Central memory CD4-positive, alpha-beta T cell (primary cell): ENCODE results near the gene MIR17HG.
"Not testable (repeated sequence)": the region's sequence is repeated elsewhere in the genome, so short reads cannot be mapped to it uniquely, and the experiment has no call there.

Experiments used
- DNase-seq: peaks from one replicate; pipeline ENCODE4 v3.0.0; 2022
- total RNA-seq, 3 experiments: gene quantifications; one replicate each; lab custom pipeline; 2026; lab: John Stamatoyannopoulos, UW

Gene MIR17HG
- 30.1 to 66.5 (median 57.3) reads per million in 3 experiments for total RNA-seq

DNA sequence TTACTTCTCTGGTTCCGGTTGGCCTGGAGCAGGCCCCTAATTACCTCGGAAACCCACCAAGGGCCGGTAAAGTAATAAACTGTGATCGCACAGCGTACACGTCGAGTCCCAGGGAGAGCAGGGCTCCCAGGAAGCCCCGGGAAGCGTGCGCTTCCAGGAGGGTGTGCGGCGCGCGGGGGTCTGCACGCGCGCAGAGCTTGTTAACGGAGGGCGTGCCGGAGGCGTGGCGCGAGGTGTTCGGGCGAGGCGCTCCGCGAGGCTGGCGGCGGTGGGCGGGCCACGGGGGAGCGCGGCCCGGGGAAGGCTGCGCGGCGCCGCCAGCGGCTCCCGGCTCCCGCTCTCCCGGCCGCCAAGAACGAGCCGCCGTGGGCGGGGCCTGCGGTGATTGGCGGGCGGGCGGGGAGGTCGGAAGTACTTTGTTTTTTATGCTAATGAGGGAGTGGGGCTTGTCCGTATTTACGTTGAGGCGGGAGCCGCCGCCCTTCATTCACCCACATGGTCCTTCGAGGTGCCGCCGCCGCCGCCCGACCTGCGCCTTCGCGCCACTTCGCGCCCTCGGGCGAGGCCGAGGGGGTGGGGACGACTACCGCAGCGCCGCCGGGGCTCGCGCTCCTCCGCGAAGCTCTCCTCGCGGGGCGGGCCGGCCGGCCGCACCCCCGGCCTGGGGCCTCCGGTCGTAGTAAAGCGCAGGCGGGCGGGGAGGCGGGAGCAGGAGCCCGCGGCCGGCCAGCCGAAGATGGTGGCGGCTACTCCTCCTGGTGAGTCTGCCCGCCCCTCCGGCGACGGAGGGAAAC lies at the start of gene MIR17HG:
Gene MIR17HG (plus strand): TSS at position 486 of the 794 bp plus-strand sequence.
- DNase-seq = peak; percentile 83

DNA sequence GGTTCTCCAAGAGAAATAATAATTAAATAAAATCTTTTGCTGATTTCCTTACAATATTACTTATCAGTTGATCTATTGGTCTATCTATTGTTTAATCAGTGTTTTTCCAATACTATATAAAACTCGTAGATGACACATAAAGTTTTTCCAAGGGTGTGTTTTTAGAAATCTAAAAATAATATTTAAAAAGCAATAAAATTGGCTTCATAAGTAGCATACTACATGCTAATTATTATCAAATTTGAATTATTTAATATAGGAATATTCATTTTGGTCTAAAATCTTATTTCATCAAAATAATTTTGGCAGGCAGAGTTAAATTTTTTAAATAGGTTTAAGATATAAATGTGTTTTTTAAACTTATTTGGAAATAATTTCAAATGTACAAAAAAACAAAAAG lies 49.4 kb upstream of the MIR17HG start:
- DNase-seq = no peak

DNA sequence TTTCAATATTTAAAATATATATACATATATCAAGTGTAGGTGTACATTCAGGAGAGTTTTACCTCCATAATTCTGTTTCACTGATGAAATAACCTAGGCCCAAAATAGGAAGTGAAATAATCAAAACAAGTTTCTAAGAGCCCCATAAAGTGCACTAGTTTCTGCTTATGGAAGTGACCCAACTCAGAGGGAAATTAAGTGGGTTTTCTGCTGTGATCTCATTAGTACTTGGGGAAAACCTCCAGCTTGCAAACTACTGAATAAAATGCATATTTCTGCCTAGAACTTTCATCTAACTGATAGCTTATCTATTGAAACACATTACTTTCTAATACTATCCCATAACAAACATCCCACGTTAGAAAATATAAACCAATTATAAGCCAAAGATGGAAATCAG lies 45.4 kb upstream of the MIR17HG start:
- DNase-seq = no peak

DNA sequence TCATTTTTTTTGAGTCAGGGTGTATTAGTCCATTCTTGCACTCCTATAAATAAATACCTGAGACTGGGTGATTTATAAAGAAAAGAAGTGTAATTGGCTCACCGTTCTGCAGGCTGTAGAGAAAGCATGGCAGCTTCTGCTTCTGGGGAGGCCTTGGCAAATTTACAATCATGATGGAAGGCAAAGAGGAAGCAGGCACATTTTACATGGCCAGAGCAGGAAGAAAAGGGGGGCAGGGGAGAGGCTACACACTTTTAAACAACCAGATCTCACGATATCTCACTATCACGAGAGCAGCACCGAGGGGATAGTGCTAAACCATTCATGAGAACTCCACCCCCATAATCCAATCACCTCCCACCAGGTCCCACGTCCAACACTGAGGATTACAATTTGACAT lies 44.5 kb upstream of the MIR17HG start:
- no peak for DNase-seq

DNA sequence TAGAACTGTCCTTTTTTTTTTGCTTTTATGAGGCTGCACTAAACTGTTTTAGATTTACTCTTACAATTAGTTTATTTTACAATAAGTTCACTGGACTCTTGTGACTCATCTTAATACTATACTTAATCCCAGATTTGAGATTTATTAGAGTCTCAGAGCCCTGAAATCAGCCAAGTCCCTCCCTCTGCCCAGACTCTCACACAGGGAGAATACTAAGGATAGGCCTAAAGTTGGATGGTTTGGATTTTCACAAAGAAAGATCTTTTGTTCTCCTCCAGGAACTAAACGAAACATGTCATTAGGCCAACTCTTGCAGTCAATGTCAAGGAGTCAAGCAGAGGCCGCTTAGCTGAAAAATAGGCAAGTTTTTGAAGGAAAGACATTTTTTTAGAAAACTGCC lies 42.7 kb upstream of the MIR17HG start:
- DNase-seq = no peak

DNA sequence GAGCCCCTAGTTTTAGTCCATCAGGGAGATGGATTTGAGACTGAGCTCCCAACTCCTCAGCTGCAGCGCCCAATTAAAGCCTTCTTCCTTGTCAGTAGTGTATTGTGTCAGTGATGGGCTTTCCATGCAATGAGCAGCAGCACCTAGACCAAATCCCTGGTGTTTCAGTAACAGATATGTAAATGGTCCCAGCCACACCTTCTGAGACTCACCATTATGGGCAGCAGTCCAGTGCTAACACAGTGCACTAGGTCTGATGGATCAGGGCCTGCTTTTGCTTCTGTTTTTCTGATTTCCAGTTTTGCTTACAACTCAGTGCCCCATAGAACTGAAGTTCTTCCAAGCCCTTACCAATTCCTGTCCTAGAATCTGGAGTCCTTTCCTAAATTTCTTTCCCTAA lies 41.8 kb upstream of the MIR17HG start:
- DNase-seq = no peak

GRCh38 chr13:91307887-91308286 lies 39.6 kb upstream of the MIR17HG start:
- no peak for DNase-seq

DNA sequence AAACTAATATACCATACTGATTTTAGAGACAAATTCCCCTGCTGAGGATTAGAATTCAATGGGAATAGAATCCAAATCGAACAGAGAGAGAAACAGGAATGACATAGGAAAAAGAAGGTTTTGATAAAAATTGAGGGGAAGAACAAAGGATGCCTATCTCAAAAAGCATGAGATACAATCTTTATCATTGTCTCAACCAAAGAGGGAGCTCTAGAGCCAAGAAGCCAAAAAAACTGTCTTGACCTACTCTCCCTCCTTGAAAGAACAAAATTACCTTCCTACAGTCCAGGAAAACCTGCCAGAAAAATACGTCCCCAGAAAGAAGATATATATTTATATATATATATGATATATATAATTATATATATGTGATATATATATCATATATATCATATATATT lies 39.2 kb upstream of the MIR17HG start:
- no peak for DNase-seq

GRCh38 chr13:91311491-91311890 lies 36.0 kb upstream of the MIR17HG start:
- DNase-seq = no peak

- no peak for DNase-seq
Measured at GRCh38 chr13:91312324-91312723, 35.2 kb upstream of the MIR17HG start.

DNA sequence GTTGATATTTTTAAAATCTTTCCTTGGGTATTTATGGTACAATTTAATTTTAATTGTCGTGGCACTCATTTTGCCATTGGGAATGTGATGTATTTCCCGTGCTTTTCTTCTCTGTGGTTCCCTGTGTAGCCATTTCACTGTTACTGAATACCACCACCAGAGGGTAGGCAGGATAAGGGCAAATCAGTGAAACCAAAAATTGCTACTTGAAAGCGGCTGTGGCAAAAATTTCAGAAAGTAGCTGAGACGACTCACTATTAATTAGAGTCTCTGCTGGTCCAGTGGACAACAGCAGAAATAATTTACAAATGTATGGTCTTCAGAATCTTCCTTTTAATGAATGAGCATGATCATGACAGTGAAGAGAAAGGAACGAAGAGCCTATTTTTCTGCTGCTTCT lies 34.4 kb upstream of the MIR17HG start:
- DNase-seq = peak; percentile 20

DNA sequence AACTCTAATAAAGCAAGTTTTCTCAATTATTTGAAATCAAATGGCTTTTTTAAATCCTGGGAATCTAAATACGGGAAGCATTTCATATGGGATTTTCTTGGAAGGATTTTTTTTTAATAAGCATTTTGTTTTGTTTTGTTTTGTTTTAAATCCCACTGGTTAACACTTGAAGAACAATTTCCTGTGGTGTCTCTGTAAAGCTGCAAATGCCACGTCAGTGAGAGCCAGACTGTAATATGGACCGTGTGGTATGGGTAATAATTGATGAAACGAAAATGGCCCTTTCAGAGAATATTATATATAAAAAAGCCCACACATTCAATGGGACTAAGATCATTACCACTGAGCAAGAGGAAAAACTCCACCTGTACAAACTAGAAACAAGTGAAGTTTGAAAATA lies 33.9 kb upstream of the MIR17HG start:
- no peak for DNase-seq

GRCh38 chr13:91314888-91315287 lies 32.6 kb upstream of the MIR17HG start:
- DNase-seq = no peak

DNA sequence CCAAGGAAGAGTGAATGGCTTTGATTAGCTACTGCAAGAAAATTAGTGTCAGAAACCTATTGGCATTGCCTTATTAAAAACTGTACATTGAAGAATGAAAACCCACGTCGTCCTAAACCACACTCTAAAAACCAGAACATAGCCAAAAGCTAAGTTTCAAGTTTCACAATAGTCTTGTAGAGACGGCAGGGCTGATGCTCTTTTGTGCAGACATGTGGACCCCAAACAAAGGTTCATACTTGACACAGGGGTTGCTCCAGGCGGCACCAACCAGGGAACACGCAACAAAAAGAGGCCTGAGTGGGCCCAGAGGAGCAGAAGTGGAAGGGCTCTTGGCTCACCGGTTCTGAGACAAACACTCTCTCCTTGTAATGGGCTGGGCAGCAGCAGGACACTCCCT lies 28.6 kb upstream of the MIR17HG start:
- no peak for DNase-seq

DNA sequence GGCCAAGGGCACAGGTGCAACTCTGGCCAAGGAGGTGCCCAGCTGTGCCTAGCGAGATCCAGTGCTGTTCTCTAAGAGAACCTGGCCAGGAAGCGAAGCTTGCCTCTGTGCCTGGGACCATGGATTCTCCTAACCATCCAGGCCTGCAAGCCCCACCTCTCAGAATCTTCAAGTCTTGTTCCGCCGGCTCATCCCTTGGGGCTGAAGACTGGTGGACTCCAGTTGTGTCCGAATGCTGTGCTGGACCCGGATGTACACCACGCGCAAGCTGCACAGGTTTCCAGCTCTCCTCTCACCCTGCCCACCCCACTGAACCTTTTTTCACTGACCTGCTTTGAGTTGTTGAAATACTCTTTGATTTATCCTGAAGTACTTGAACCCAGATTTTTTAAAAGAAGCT lies 27.5 kb upstream of the MIR17HG start:
- DNase-seq = no peak

DNA sequence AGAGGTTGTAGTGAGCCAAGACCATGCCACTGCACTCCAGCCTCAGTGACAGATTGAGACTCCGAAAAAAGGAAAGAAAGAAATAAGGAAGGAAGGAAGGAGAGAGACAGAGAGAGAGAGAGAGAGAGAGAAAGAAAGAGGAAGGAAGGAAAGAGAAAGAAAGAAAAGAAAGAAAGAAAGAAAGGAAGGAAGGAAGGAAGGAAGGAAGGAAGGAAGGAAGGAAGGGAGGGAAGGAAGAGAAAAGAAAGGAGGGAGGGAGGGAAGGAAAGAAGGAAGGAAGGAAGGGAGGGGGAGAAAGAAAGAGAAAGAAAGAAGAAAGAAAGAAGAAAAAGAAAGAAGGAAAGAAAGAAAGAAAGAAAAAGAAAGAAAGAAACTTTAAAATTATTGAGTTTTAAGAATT lies 26.5 kb upstream of the MIR17HG start:
- DNase-seq = not testable (repeated sequence)

DNA sequence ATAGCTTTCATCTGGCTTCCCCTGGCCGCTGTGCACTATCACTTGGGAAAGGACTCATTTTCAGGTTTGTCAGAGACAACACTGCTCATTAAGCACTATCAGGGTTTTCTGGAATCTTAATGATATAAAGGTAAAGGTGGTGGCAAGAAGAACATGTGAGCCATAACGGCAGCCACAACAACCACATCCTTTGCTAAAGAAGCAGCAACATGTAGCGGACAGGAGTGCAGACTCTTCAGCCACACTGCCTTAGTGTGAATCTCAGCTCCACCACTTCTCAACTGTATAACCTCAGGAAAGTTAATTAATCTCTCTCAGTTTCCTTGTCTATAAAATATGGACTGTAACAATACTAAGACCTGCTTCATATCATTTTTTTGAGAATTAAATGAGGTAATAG lies 24.1 kb upstream of the MIR17HG start:
- peak; percentile 2 for DNase-seq

DNA sequence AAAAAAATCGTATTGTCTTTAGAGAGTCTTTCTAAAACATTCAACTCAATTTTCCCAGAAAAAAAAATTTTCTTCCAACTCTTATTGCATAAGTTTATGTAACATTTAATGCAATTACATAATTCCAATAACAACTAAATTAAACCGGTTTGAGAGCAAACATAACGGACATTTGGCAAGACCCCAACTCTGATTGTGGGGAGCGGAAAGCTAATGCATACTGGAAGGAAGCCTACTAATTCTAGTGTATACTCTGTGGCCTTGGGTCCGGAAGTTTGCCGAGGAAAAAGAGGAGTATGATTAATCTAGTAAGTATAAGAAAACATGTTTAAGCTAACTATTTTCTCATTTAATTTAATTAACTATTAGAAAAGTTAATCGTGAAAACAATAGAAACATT lies 21.3 kb upstream of the MIR17HG start:
- DNase-seq = no peak

DNA sequence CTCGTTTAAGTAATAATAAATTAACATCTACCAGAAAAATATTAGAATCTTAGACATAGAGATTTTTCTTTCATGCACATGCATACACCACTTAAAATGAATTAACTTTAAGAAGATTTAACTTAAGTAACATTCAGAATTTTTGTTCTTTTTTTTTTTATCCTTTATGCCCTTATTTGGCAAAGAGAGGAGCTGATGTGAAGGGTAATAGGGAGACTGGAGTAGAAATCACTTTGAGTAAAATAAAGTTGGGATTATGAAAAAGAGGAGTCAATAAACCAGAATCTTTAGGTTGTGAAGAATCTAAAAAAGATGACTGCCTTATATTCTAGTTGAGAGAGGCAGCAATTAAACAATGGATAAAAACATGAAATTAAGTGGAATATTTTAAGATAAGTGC lies 18.8 kb upstream of the MIR17HG start:
- no peak for DNase-seq

GRCh38 chr13:91329733-91330132 lies 17.8 kb upstream of the MIR17HG start:
- no peak for DNase-seq

DNA sequence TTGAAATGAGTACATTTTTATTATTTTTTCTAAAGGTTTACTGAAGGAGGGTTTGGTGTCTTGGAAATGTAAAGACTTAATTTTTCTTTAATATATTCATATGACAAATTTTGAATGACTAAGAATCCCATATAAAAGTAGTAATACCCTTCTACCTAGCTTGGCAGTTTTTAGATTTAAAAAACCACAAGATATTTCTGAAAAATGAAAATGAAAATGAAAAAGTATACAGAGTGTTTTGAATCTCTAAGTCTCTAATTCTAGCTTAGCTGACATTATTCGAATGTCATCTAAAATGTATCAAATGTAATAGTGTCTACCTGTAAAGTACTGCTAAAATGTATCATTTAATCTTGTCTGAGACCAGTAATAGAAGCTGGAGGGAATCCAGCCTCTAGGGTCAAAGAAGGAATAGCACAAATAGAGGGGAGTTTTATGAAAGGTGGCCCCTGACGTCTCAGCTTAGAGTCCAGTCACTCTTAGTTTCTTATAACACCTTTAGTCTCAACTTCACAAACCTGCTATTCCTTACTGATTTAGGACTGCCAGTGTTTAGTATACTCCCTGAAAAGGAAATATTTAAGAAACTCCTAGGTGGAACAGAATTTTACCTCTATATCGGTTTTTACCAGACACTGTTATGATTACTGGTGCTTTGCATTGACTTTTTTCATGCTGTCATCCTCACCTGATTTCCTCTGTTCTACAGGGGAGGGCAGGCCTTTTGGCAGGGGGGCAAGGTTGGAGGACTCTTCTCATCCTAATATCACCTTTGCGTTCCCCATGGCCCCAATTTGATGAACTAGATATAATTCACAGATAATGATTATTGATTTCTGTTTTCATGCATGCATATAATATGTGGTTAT lies 16.2 kb upstream of the MIR17HG start:
- no peak for DNase-seq

- no peak for DNase-seq
Measured at GRCh38 chr13:91346062-91346461, 1.4 kb upstream of the MIR17HG start.

DNA sequence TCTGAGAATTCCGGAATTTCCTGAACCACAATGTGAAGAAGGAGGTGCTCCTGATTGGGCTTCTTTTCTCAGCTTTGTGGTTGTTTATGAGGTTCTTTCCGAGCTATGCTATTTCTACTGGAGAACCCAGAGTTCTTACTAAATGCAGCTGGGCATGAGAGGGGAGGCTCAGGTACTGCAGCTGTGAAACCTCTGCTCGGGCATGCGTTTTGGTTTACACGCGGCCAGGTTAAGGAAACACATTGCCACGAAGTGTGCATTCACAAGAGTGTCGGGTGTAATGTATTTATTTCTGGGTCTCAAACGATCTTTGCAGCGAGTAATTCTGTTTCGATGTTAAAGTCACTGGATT lies 661 bp upstream of the MIR17HG start:
- peak; percentile 46 for DNase-seq
